HepG2 (cell line): Measurements from ENCODE around the gene ZNF618. TPM values are rescaled to one million over a fixed set of nuclear protein-coding genes. Genes with fewer than 3 reads are reported as not detected.

Experiments used
- FOXP1 ChIP-seq, 2 experiments: fragments of 450-650 bp in 1 of 2; IDR thresholded peaks; 2 replicates each; pipeline ENCODE4 v1.6.1; 2017 to 2018; ENCODE audit warnings: antibody characterized with exemption in 1 of 2
- MEIS2 ChIP-seq: sonication (generic); formaldehyde crosslinking; IDR thresholded peaks from 2 replicates; pipeline ENCODE4 v1.9.0; 2021; ENCODE audit warnings: mild to moderate bottlenecking, missing genetic modification reagents
- RBM39 ChIP-seq: fragments of 200-400 bp; formaldehyde crosslinking; IDR thresholded peaks from one replicate; pipeline ENCODE4 v1.6.1; 2018; ENCODE audit warnings: antibody characterized with exemption, mild to moderate bottlenecking, low read depth, low read length; ENCODE audit not compliant: poor library complexity, severe bottlenecking
- RERE ChIP-seq: IDR thresholded peaks from 2 replicates; pipeline ENCODE4 v1.6.1; 2016; ENCODE audit warnings: low read depth, missing genetic modification reagents, missing compliant biosample characterization
- TRAFD1 ChIP-seq: sonication (generic); formaldehyde crosslinking; IDR thresholded peaks from 2 replicates; pipeline ENCODE4 v1.5.1; 2020; ENCODE audit warnings: missing genetic modification reagents, mild to moderate bottlenecking, borderline replicate concordance
- ZBTB1 ChIP-seq: sonication (generic); formaldehyde crosslinking; IDR thresholded peaks from 2 replicates; pipeline ENCODE4 v1.4.0; 2020; ENCODE audit warnings: missing genetic modification reagents, borderline replicate concordance
- polyA plus RNA-seq, 8 experiments: library from polyadenylated mRNA; depleted of rRNA in 3 of 8; stranded (reverse) in 7 of 8; unstranded in 1 of 8; fragments of >200 nt; fragmentation: Illumina TruSeq in 4 of 8; extraction: Trizol in 4 of 8; gene quantifications; 2 replicates each; pipeline versions ENCODE4 v1.2.1 to v1.2.3, GENCODE V29; 2011 to 2016; ENCODE audit warnings: low read depth in 4 of 8, missing spikeins in 1 of 8, mixed read lengths in 1 of 8; ENCODE audit not compliant: insufficient read depth in 1 of 8
- total RNA-seq, 5 experiments: library from RNA; depleted of rRNA; stranded (reverse); fragments of >200 nt; fragmentation: Illumina TruSeq; extraction: Trizol; gene quantifications; 2 replicates each; pipeline ENCODE4 v1.2.3, GENCODE V29; 2016; ENCODE audit warnings: low read depth in 1 of 5
- TF ChIP-seq, protein P1 (sequence below): sonication (generic); formaldehyde crosslinking; IDR thresholded peaks from 2 replicates; pipeline ENCODE4 v1.4.0; 2020; ENCODE audit warnings: mild to moderate bottlenecking, missing genetic modification reagents

Gene ZNF618
- total and polyA plus RNA-seq, 2 of the 13 experiments (the other 11 are each of a cell fraction or from before 2014, with no cell fraction given) = 0.07 TPM

DNA sequence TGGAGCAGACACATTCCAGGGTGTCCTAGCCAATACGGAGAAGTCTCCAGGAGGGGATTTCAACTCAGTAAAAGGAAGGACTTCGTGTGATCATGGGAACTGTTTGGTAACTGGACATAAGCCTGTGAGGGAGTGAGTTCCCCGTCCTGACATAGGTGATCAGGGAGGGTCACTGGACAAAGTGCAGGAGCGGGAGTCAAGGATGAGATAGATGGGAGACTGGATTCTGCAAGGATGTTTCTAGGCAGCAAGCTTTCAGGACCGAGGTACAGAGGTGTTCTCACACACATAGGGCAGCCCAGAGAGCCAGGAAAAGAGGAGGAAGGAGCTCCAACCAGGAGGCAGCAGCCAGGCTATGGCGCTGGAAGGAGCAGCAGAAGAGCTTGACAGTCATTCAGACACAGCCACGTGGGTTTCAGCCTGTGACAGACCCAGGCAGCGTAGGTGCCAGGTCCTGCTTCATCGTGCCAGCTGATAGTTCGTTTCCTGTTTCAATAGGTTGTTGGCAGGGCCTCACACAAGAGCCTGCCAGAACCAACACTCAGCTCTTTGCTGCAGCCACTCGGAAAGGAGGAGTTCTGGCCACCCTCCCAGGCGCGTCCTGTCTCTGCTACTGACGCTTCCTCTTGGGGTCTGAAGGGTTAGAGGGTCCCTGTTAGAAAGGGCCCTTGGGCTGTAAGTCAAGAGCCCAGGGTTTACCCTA lies 117.9 kb downstream of the ZNF618 start (continued):
- no peak for TF ChIP-seq ZBTB1 (CRISPR knock-in tag)
- TF ChIP-seq, protein P1, sequence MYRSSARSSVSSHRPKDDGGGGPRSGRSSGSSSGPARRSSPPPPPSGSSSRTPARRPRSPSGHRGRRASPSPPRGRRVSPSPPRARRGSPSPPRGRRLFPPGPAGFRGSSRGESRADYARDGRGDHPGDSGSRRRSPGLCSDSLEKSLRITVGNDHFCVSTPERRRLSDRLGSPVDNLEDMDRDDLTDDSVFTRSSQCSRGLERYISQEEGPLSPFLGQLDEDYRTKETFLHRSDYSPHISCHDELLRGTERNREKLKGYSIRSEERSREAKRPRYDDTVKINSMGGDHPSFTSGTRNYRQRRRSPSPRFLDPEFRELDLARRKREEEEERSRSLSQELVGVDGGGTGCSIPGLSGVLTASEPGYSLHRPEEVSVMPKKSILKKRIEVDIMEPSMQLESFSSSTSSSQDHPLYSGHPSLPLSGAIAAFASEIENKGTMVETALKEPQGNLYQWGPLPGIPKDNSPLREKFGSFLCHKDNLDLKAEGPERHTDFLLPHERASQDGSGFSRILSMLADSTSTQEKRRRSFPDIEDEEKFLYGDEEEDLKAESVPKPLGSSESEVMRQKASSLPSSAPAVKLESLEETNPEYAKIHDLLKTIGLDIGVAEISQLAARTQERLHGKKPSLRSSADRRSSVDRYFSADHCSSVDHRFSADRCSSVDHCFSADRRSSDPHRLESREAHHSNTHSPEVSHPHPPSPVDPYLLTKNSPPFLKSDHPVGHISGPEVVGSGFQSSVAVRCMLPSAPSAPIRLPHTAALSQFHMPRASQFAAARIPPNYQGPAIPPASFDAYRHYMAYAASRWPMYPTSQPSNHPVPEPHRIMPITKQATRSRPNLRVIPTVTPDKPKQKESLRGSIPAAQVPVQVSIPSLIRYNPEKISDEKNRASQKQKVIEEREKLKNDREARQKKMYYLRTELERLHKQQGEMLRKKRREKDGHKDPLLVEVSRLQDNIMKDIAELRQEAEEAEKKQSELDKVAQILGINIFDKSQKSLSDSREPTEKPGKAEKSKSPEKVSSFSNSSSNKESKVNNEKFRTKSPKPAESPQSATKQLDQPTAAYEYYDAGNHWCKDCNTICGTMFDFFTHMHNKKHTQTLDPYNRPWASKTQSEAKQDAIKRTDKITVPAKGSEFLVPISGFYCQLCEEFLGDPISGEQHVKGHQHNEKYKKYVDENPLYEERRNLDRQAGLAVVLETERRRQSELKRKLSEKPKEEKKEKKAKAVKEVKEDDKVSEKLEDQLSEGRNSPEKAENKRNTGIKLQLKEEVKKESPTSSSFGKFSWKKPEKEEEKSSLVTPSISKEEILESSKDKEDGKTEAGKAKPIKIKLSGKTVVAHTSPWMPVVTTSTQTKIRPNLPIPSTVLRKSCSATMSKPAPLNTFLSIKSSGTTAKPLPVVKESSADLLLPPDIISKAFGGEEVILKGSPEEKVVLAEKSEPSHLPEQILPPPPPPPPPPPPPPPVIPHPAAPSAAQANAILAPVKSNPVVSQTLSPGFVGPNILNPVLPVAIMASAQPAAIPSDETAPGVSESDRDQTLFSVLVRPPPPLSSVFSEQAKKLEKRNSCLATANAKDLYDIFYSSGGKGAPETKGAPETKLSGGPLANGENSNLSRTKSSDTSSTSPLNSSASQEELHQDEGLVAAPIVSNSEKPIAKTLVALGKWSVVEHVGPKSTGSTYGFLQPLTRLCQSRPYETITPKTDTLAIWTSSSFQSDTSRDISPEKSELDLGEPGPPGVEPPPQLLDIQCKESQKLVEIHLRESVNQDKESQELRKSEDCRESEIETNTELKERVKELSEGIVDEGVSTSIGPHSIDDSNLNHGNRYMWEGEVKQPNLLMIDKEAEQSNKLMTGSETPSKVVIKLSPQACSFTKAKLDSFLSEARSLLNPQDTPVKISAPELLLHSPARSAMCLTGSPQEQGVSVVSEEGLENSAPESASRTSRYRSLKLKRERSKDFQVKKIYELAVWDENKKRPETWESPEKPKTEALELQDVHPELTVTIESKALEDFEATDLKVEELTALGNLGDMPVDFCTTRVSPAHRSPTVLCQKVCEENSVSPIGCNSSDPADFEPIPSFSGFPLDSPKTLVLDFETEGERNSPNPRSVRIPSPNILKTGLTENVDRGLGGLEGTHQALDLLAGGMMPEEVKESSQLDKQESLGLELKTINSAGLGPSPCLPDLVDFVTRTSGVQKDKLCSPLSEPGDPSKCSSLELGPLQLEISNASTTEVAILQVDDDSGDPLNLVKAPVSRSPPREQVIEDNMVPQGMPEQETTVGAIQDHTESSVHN (CRISPR knock-in tag) = no peak
- no peak for TF ChIP-seq TRAFD1 (CRISPR knock-in tag)
- TF ChIP-seq MEIS2 (CRISPR knock-in tag) = no peak
- no peak for TF ChIP-seq RBM39
- no peak for TF ChIP-seq RERE (CRISPR knock-in tag)
- TF ChIP-seq FOXP1 (IDR thresholded peaks at IDR 0.05) = no peak
- TF ChIP-seq FOXP1 (CRISPR knock-in tag; IDR thresholded peaks at IDR 0.05) = no peak
- TF ChIP-seq, all 625 proteins: peak for 0
